GM21619 (cell line): ENCODE results near the gene EXOC4.
"Not testable (repeated sequence)": the region's sequence is repeated elsewhere in the genome, so short reads cannot be mapped to it uniquely, and the experiment has no call there.

Experiments used
- ATAC-seq: cut with Tn5 transposase; IDR thresholded peaks from one replicate; pipeline ENCODE4 v1.9.1; 2021; ENCODE audit not compliant: unreplicated experiment

EXOC4 gene

DNA sequence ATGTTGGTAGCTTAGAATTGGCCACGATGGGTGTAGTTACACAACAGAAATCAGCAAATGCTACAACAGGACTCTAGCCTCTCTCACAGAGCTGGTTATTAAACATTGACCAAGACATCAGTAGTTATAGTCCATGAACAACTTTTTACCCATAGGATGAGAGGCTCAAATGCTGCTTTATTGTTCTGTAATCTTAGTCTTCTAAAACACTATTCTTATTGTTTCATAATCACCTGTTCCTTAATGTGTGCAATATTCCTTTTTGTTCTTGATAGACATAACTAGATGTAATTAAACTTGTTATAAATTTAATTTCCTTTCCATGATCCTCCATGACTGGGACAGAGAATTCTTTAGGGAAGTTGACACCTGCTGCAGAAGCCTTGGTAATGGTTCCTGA lies 356.9 kb downstream of the EXOC4 start:
- ATAC-seq, result no peak

DNA sequence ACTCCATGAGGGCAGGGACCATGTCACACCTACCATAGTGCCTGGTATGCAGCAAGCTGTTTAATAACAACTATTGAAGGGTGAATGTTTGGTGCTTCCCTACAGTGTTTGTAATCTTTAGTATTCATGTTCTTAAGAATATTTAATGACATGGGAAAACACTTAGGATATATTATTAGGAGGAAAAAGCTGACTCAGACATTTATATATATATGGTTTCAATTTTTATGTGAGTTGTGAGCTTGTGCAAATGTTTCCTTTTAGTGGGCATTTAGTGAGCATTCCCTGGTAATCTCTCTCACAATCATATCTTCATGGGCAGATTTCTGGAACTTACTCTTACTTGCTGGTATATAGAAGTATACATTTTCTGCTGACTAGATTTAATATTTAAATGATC lies 359.1 kb downstream of the EXOC4 start:
- no peak for ATAC-seq

DNA sequence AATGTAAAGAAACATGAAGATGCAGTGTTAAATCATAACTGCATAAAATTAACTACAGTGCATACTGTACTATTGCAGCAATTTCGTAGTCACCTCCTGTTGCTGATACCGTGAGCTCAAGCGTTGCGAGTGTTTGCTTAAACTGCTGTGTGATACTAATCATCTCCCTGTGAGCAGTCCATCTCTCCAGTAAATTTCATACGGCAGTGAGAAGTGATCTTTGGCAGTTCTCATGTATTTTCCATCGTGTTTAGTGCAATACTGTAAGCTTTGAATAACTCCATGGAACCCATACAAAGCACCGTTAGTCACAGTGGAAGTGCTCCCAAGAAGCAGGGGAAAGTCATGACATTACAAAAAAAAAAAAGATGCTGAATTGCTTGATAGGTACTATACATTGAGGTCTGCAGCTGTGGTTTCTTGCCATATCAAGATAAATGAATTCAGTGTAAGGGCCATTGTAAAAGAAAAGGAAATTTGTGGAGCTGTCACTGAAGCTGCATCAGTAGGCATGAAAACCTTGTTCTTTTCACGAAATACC lies 360.4 kb downstream of the EXOC4 start:
- no peak for ATAC-seq

DNA sequence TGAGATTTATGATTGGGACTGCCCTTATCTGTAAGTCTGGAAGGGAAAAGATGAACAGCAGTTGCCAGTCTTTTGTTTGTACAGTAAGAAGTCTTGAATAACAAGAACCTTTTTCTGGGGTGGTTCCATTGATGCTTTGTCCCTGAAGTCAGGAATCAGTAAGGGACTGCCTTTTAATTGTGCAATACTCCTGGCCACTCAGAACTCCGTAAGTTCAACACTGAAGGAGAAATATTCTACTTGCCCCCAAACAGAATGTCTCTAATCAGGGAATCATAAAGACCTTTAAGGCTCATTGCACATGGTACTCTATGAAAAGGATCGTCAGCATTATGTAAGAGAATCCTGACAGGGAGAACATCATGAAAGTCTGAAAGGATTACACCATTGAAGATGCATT lies 361.4 kb downstream of the EXOC4 start:
- no peak for ATAC-seq

DNA sequence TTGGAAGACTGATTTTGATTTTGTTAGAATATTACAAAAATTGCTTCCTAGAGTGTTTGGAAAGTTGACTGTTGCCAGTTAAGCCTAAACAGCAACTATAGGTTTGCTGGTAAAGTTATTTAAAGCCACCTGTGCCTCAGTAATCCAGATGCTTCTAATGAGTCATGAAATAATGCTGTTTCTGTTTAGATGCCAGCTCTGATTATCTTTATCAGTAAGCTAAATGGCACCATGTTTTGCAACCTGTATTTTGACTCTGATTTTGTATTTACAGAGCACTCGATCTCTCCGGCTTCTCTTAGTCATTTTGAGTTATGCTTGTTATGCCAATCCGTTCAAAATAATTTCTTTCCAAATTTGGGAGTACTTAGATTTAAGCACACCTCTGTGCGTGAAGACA lies 366.1 kb downstream of the EXOC4 start:
- ATAC-seq, result no peak

DNA sequence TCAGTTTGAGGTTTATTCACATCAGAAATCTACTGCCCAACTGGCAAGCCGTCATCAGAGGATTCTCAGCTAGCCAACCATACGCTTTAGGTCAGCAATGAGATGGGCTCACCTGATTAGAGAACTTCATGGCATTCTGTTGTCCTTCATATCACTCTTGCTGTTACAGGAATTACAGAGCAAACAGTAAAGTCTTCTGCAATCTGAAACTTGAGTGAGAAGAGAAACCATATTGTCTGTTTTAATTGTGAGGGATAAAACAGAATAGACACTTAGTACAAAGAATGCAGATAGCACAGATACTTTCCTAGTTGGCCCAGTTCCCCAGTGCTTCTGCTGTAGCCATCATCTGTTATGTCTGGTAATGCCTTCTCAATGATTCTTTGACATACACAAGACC lies 366.6 kb downstream of the EXOC4 start:
- ATAC-seq, result no peak

DNA sequence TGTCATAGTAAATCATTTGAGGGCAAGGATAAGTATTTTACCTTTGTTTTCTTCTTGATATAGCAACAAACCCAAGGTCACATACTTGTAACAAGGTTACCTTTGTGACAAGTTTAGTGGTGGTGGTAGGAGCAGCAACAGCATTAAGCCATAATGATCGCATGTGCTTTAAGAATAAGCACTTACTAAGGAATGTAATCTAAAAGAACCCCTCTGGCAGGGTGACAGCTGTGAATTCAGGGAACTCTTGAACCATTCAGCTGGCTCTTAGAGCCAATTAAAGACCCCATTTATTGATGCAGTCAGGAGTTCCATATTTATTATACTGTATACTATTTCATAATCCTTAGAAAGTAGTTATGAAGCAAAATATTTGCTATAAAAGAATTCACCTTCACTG lies 370.8 kb downstream of the EXOC4 start:
- no peak for ATAC-seq

DNA sequence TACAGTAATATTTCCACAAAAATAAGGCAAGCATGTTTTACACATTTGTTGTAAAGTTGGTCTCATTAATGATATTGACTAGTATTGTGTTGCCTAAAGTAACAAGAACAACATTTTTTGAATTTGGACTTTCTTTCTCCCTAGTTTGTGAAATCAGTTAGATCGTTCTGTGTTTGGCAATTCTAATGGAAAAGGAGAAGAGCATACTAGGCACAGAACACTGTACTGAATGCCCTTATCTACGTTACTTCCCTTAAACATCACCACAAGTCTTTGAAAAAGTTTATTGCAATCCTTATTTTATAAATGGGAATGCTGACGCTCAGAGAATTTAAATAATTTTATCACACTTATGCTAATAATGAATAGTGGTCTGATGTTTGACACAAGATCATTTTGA lies 372.2 kb downstream of the EXOC4 start:
- no peak for ATAC-seq

DNA sequence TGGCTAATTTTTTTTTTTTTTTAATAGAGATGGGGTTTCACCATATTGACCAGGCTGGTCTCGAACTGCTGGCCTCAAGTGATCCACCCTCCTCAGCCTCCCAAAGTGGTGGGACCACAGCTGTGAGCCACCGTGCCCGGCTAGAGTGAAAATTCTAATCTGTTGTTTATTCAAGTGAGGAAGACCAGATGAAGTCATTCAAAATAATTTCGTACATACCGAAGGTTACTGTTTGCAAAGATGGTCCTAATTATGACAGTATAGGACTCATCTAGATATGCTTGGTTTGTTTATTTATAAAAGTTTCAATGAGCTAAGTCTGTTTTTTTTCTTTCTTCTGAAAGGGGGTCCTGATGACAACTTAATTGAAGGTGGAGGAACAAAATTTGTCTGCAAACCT lies 376.8 kb downstream of the EXOC4 start:
- ATAC-seq, result no peak

DNA sequence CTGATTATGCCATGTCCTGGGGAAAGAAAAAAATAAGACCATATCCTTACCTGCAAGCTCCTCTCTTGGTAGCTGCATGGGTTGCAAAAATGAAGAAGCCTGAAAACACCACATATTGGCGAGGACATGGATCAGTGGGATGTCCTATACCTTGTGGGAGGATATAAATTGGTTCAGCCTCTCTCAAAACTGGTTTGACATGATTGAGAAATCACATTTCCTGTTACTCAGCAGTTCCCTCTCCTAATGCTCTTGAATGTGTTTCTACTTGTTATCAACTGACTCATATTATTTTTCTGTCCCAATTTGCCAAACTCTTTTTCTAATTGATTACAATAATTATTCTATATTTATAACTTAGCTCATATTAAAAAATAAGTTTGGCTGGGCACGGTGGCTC lies 380.2 kb downstream of the EXOC4 start:
- ATAC-seq, result no peak

DNA sequence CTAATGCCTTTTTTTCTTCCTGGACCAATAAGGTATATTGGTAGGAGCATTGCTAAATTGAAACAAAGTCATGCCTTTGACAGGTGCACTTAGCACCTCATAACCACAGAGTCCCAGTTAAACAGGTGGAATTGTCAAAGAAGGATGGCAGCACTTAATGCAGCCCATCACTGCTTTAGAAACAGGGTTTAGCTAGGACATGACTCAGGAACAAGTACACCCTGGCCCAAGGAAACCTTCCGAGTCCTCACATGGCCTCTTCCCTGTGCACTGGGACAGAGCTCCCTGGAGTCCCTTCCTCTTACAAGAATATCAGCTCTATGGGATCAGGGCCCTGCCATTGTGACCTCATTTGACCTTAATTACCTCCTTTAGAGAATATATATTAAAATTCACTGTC lies 382.7 kb downstream of the EXOC4 start:
- no peak for ATAC-seq

DNA sequence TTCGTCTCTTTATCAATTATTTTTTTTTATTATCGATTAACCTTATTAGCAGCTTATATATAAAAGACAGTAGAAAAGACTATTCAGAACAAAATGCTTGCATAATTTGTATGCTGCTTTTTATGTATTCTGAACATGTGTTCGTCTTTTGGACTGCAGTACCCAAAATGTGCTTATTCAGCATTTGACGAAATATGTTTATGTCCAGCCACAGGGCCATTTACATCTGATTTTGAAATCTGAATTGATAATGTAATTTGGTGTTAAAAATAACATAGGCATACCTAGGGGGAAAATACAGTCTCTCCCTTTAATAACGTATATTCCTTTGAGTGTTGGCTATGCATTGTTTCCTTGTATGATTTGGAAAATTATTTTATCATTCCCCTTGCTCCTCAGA lies 386.0 kb downstream of the EXOC4 start:
- ATAC-seq, result no peak

DNA sequence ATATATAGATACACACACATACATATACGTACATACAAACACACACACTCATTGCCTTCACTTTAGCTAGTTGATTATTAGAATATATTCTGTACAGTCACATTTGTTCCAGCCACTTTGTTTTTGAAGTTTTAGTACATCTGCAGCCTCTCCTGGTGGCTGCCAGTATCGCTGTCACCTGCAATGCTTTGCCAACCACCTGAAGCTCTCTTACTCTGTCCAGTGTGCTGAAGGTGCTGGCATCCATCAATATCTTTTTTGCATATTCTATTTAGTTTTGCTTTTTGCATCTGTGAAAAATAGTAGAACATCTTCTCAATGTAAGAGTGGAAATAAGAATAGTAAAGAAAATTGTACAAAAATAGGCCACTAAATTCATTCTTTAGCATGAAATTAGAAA lies 388.6 kb downstream of the EXOC4 start:
- no peak for ATAC-seq

DNA sequence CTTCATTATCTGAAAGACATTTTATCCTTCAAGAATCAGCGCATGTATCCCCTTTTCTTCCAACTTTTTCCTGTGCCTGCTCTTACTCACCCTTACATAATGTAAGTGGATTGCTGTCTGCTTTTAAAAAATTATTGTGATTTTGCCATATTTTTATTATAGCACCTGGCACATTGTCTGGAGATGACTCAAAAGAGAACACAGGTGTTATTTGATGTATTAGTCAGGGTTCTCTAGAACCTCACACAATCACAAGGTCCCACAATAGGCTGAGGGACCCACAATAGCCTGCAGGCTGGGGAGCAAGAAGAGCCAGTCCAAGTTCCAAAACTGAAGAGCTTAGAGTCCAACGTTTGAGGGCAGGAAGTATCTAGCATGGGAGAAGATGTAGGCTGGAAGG lies 390.0 kb downstream of the EXOC4 start:
- no peak for ATAC-seq

DNA sequence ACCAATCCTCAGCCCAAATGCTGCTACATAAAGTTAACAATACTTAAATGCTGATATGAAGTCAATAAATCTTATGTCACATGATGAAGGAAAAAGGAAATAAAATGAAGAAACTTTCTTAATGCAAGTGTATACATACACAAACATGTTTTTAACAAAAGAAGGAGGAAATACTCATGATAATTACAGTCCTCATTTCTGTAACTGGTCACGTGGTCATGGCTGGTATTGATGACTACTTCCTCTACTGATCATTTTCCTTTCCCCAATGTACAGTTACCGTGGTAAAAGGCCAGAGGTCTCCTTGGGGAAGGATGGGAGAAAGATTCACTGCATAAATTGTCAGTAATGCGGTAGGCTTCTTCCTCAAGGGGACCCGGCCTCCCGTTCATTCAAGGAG lies 390.8 kb downstream of the EXOC4 start:
- ATAC-seq, result not testable (repeated sequence)

DNA sequence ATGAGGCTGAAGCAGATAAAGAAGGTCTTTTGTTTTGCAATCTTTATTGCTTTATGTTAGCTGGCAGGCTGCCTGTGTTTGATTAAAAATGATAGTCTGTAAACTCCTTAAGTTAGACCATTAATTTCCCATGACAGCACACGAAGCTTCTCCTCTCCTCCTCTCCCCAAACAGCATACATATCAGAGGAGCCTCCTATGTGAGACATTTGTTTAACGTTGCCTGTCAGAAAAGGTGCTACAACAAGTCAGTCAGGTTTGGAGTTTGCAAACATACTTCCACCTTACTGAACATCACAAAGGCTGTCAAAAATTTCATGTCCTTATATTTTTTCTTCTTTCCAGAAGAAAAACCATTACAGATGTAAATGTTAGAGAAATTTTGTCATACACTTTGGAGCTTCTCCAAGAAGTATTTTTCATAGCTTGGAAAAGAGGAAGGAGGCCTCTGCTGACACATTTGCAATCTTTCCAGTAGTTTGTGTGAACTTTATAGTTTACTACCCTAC lies 393.1 kb downstream of the EXOC4 start:
- ATAC-seq, result no peak

DNA sequence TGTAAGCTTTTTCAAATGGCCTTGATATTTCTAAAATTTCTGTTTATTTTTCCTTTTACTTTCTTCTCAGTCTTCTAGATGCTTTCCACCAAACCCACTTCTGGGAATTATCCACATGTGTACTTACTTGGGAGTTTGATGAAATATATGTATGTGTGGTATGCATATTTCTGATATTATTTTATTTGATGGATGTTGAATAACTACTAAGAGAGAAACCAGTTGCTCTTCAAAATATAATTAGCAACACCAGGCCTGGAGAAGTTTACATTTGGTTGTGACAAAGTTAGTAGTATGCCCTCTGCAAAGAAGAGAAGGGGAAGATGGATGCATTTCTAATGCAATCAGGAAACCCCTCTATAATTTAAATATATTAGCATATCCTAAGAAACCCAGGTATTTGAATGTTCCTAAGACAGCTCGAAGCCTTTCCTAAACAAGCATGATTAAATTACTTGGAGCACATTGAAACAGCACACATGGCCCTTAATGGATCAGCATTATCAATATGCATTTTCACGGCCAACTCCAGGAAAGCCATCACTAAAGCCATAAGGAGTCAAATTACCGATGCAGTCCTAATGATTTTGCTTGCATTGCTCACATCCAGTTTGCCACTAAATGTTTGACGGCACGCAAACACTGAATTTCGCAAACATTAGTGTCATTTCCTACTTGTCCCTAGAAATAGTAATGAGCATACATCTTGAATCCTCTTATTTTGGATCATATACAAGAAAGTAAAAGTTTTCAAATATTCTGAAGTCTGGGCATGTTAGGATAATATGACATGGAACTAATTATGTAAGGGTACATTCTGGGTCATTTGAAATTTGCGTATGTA lies 393.8 kb downstream of the EXOC4 start:
- ATAC-seq, result no peak

DNA sequence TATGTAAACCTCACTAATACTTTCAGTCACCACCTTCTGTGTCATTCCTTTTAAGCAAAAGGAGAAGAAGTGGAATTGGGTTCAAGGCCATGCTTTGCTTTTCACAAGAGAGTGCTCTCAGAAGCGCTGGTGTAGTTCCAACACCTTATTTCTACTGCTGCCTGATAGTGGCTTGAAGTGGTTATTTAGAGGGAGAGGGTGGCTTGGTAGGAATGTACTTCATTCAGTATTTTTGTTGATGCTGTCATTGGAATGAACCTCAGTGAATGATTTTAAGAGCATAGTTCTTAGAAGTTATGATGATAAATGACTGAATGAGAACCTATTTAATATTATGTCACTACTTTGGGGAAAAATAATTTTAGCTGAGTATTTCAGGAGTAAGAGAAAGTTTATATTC lies 396.7 kb downstream of the EXOC4 start:
- ATAC-seq, result no peak

DNA sequence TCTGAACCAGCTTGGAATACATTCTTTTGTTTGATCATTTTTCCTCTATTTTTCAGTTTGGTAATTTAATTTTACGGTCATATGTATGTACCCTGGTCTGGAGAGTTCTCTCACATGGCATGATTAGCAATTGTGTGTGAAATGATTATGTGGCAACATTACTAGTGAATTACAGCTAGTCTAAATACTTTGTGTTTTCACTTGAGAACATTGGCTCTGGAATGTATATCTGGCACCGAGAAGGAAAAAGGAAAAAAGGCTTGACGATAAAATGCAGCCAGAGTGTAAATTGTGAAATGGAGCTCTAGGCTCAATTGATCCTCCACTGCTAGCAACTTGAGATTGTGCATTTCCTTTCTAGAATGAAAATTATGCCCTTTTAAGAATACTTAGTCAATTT lies 397.2 kb downstream of the EXOC4 start:
- no peak for ATAC-seq

DNA sequence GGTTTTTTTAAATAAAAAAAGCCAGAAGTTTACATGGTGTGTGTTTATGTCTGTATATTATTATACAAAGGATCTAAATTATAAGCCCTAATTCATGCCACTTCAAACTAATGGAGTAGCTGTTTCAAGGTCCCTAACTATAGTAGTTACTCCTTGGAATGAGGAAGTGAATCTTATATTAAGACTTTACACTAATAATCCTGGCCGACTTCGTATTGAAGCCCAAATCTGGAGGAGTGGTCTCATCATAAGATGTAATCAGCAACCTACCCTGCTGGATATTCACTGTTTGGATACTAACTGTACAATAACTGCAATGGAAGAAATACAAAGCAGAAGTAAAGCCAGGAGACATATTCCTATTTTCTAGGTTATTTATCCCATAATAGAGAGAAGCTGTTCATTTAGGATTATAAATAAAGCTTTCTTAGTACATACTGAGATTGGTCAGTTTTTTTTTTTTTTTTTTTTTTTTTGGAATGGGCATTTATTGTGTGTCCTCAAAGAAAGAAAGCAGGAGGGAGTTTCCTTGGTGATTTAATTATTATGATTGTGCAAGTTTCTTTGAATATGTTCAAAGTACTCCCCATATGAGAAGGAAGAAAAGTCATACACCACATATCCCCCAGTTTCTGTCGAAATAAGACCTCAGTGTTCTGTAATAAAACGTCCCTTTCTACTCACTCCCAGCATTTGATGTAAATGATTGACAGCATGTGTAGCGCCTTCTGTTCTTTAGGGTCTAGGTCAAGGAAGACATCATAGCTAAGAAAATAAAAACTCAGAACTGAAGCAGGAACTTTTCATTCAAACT lies 397.8 kb downstream of the EXOC4 start:
- no peak for ATAC-seq

DNA sequence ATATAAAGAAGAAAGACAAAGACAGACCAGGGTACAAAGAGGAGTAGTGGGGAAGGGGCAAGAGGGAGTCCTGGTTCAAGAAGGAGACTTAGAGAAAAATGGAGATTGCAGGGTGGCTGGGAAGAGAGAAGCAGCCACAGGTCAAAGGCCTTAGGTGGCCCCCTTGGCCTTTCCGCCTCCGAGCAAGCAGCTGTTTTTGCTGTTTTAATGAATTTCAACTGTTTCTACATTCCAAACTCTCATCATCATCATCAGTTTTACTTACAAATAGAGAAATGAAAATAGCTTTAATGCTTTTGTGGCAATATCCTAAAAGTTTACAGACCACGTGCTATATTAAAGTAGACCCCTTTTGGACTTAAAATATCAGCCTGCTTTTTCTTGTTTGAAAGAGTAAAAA lies 399.7 kb downstream of the EXOC4 start:
- ATAC-seq, result no peak

DNA sequence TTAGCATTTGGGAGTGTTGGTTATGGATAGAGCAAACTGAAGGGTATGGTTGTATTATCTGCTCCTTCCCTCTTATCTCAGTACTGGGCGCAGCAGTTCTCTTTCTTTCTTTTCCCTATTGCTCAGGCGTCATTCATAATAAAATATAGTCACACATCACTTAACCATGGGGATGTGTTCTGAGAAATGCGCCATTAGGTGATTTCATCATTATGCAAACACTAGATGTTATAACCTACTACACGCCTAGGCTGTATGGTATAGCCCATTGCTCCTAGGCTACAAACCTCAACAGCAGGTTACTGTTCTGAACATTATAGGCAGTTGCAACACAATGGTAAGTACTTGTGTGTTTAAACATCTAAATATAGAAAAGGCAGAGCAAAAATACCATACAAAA lies 401.7 kb downstream of the EXOC4 start:
- no peak for ATAC-seq
